NOMO-1 (cell line): ENCODE data around the gene UGT1A1.
"Not testable (repeated sequence)": the region's sequence is repeated elsewhere in the genome, so short reads cannot be mapped to it uniquely, and the experiment has no call there.

Experiments used
- DNase-seq, 2 experiments: peaks; one replicate each; lab custom pipeline; 2025; ENCODE audit not compliant: unreplicated experiment in 2 of 2; lab: John Stamatoyannopoulos, UW

The UGT1A1 gene

GRCh38 chr2:233760043-233760442 is at the start of gene UGT1A1:
UGT1A1 (plus strand) TSS chr2:233760270; CDS start chr2:233760288, 18 bp downstream.
- no peak for DNase-seq

- DNase-seq = peak; percentile 17 to 26
Measured at GRCh38 chr2:233711312-233712008, 48.6 kb upstream of the UGT1A1 start.

DNA sequence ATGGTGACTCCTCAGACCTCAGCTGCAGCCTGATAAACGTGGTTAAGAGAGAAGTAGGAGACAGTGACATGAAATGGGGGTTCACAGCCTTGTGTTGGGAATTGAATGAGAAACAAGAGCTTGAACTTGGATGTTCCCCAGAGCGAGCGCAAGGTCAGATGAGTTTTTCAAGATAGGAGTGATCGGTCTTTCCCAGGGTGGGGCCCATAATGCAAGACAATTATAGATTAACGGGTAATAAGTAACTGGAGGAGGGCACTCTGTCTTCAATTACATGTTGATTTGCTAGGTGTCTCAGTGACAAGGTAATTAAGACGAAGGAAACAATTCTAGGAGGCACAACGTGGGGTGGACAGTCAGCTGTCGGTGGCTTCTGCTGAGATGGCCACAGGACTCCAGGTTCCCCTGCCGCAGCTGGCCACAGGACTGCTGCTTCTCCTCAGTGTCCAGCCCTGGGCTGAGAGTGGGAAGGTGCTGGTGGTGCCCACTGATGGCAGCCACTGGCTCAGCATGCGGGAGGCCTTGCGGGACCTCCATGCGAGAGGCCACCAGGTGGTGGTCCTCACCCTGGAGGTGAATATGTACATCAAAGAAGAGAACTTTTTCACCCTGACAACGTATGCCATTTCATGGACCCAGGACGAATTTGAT is 47.3 kb upstream of the UGT1A1 start, which contains the start of gene UGT1A5:
Gene UGT1A5, plus strand, starts transcription at position 297 of the 651 bp plus-strand sequence. Its CDS starts 85 bp downstream, at position 382.
- no peak for DNase-seq

GRCh38 chr2:233713262-233713615 is 46.8 kb upstream of the UGT1A1 start:
- DNase-seq = no peak

DNA sequence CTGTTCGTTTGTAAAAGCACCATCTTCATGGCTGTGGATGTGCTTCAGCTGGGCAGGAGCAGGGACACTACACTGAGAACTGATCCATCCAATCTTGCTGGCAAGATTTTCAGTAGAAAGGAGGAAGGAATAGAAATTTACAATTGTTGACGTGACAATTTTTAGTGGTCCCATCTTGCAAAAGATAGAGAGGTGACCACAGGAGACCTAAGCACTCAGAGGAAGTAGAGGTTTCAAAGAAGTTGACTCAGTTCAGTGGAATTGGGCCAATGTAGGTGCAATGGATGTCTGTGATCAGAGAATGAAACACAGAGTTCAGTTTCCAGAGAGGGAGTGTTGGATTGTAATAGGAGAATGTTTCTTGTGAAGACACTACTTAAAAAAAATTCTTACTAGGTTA is 45.9 kb upstream of the UGT1A1 start:
- DNase-seq = no peak

DNA sequence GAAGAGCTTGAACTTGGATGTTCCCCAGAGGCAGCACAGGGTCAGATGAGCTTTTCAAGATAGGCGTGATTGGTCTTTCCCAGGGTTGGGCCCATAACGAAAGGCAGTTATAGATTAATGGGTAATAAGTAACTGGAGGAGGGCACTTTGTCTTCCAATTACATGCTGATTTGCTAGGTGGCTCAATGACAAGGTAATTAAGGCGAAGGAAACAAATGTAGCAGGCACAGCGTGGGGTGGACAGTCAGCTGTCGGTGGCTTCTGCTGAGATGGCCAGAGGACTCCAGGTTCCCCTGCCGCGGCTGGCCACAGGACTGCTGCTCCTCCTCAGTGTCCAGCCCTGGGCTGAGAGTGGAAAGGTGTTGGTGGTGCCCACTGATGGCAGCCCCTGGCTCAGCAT is 41.5 kb upstream of the UGT1A1 start, which contains the start of gene UGT1A4:
Gene UGT1A4, plus strand, starts transcription at position 185 of the 400 bp plus-strand sequence. Its CDS starts 85 bp downstream, at position 270.
- DNase-seq = no peak

GRCh38 chr2:233728723-233729301 is 31.3 kb upstream of the UGT1A1 start, which contains the start of gene UGT1A3:
UGT1A3 (plus strand) TSS chr2:233729042; CDS start chr2:233729127, 85 bp downstream.
- DNase-seq = no peak

DNA sequence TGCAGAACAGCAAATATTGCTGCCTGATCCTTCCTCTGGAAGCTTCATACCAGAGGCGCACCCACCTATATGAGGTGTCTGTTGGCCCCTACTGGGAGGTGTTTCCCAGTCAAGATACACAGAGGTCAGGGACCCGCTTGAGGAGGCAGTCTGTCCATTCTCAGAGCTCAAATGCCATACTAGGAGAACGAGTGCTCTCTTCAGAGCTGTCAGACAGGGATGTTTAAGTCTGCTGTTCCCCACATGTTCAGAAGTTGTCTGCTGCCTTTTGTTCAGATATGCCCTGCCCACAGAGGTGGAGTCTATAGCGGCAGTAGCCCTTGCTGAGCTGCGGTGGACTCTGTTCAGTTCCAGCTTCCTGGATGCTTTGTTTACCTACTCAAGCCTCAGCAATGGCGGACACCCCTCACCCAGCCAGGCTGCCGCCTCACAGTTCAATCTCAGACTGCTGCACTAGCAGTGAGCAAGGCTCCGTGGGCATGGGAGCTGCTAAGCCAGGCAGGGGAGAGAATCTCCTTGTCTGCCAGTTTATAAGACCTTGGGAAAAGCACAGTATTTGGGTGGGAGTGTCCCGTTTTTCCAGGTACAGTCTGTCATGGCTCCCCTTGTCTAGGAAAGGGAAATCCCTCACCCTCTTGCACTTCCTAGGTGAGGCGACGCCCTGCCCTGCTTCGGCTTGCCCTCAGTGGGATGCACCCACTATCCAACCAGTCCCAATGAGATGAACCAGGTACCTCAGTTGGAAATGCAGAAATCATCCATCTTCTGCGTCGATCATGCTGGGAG is 23.0 kb upstream of the UGT1A1 start:
- not testable (repeated sequence) for DNase-seq

GRCh38 chr2:233740870-233741269 is 19.2 kb upstream of the UGT1A1 start:
- no peak for DNase-seq

GRCh38 chr2:233743464-233744259 is 16.4 kb upstream of the UGT1A1 start:
- DNase-seq = no peak

- DNase-seq = no peak
Measured at GRCh38 chr2:233745073-233745755, 14.9 kb upstream of the UGT1A1 start.

GRCh38 chr2:233745838-233746237 is 14.2 kb upstream of the UGT1A1 start:
- DNase-seq = not testable (repeated sequence)

DNA sequence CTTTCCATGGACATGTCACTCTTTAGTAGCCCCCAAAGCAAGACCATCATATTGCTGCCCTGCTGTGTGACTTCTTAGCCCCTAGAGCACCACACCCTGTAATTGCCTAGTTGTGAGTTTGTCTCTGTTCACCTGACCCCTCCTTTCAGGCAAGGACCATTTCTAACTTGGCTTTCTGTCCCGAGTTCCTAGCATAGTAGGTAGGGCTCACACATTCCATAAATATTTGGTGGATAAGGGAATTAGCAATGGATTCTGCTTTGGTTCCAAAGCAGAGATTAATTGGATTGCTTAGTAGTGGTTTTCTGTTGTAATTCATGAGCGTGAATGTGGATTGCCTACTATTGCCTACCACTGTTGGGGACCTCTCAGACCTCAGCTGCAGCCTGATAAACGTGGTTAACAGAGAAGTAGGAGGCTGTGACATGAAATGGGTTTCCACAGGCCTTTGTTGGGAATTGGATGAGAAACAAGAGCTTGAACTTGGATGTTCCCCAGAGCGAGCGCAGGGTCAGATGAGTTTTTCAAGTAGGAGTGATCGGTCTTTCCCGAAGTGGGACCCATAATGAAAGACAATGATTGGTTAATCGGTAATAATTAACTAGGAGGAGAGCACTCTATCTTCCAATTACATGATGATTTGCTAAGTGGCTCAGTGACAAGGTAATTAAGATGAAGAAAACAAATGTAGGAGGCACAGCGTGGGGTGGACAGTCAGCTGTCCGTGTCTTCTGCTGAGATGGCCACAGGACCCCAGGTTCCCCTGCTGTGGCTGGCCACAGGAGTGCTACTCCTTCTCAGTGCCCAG is 13.4 kb upstream of the UGT1A1 start:
- DNase-seq = no peak

- no peak for DNase-seq
Measured at GRCh38 chr2:233747283-233747544, 12.9 kb upstream of the UGT1A1 start.

GRCh38 chr2:233750689-233751088 is 9.4 kb upstream of the UGT1A1 start:
- not testable (repeated sequence) for DNase-seq

DNA sequence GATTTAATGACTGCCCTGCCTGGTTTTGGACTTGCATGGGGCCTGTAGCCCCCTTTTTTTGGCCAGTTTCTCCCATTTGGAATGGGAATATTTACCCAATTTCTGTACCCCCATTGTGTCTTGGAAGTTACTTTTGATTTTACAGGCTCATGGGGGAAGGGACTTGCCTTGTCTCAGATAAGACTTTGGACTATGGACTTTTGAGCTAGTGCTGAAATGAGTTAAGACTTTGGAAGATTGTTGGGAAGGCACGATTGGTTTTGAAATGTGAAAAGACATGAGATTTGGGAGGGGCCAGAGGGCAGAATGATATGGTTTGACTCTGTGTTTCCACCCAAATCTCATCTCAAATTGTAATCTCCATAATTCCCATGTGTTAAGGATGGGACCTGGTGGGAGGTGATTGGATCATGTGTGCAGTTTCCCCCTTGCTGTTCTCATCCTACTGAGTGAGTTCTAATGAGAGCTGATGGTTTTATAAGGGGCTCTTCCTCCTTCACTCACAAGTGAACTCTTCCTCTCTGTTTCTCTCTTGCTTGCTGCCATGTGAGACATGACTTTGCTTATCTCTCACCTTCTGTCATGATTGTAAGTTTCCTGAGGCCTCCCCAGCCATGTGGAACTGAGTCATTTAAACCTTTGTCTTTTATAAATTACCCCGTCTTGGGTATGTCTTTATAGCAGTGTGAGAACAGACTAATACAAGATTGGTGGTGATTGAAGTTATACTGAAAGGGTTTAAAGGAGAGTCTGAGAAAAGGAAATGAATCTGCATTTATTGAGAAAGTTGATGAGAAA is 8.7 kb upstream of the UGT1A1 start:
- not testable (repeated sequence) for DNase-seq

DNA sequence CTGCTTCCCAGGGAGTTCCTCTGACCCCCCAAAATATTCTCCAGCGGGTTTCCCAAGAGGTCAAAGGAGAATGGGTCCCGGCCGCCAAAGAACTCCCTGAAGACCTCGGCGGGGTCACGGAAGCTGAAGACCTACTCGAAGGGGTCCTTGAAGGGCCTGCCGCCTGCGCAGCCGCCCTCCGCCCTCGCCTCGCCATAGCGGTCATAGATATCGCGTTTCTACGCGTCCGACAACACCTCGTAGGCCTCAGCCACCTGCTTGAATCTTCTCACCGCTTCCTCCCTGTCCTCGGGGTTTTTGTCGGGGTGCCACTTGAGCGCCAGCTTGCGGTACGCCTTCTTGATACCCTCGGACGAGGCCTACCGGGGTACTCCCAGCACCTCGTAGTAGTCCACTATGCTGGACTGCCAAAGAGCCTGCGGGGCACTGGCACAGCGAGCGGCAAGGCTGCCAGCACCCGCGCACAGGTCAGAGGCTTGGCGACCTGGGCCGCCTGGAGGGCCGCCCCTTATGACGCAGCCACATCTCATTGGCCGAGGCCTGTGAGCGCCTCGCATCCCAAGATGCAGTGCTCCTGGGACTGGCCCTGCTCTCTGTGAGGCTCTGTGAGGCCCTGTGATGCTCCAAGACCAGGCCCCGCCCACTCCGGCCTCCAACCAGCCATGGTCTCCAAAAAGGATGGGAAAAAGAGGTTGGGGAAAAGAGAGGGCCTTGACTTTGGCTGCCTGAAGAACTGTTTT is 5.0 kb upstream of the UGT1A1 start:
- no peak for DNase-seq
